Keratinocyte (primary cell): Measurements from ENCODE around the gene RPN1.

Source experiments
- EZH2 ChIP-seq: IDR thresholded peaks from one replicate; pipeline ENCODE4 v1.6.1; 2012; ENCODE audit warnings: inconsistent platforms, mild to moderate bottlenecking, low read length, moderate library complexity
- TF ChIP-seq, protein P1 (sequence below), 3 experiments: IDR thresholded peaks in 1 of 3; conservative IDR thresholded peaks in 1 of 3; optimal IDR thresholded peaks in 1 of 3; 2 replicates in 2 of 3; 3 replicates in 1 of 3; pipeline versions ENCODE3 to v1.5.1; 2011; ENCODE audit warnings: low read length in 3 of 3, mild to moderate bottlenecking in 3 of 3, moderate library complexity in 2 of 3, control low read depth in 1 of 3, inconsistent platforms in 1 of 3; ENCODE audit not compliant: insufficient read depth in 2 of 3; ENCODE audit errors: extremely low read depth in 1 of 3

DNA sequence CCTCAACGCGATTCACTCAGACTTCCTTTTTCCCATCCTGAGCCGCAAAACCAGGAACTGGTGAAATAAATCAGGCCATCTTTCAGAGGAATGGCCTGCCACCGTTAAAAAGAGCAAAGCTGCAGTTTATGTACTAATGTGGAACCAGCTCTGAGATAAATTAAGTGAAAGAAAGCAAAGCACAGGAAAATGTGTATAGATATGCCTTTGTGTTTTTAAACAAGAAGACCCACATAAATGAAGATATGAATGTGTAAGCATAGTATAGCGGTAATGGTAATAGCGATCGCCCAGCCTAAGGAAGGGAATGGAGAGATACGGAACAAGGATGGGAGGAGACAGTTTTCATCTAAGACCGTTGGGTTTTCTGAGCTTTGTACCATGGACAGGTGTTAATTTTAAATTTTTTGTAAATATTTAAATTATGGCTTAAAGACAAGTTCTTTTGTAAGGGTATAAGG, 30.8 kb upstream of the RPN1 start:
- TF ChIP-seq, protein P1, sequence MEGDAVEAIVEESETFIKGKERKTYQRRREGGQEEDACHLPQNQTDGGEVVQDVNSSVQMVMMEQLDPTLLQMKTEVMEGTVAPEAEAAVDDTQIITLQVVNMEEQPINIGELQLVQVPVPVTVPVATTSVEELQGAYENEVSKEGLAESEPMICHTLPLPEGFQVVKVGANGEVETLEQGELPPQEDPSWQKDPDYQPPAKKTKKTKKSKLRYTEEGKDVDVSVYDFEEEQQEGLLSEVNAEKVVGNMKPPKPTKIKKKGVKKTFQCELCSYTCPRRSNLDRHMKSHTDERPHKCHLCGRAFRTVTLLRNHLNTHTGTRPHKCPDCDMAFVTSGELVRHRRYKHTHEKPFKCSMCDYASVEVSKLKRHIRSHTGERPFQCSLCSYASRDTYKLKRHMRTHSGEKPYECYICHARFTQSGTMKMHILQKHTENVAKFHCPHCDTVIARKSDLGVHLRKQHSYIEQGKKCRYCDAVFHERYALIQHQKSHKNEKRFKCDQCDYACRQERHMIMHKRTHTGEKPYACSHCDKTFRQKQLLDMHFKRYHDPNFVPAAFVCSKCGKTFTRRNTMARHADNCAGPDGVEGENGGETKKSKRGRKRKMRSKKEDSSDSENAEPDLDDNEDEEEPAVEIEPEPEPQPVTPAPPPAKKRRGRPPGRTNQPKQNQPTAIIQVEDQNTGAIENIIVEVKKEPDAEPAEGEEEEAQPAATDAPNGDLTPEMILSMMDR (optimal IDR thresholded peaks at IDR 0.05 in 1 of 3, IDR thresholded peaks at IDR 0.05 in 1 of 3, conservative IDR thresholded peaks at IDR 0.05 in 1 of 3; ENCODE audit: extremely low read depth in 1 of 3, insufficient read depth in 2 of 3, low read length in 3 of 3): no peak
- TF ChIP-seq EZH2: no peak
